ENCODE results near the gene ITIH5. TPM values are rescaled to one million over a fixed set of nuclear protein-coding genes. Genes with fewer than 3 reads are reported as not detected.
A peak's percentile ranks its signal among the peaks of the same experiment; 100 is the strongest.

Gene ITIH5
- total RNA-seq, 1 donor from 2014 or later, result 3.4 TPM

GRCh38 chr10:7541137-7542087, 125.4 kb downstream of the ITIH5 start:
- H3K4me3 Mint-ChIP-seq (ENCODE audit: unreplicated experiment), result no peak overlapping the region
- DNase-seq (ENCODE audit: low spot score), result no peak
- H3K27ac Mint-ChIP-seq (ENCODE audit: unreplicated experiment), result peak overlapping the region; percentile 90
- H3K36me3 Mint-ChIP-seq (ENCODE audit: low read depth), result no peaks in the 10 kb centered on the region
- peaks cover 16% of the 10 kb centered on the region for H3K4me1 Mint-ChIP-seq (ENCODE audit: low read depth)
- H3K9me3 Mint-ChIP-seq (ENCODE audit: low read depth), result peaks cover 6% of the 10 kb centered on the region
- TF ChIP-seq CTCF (IDR thresholded peaks at IDR 0.05), result no peak
- peaks cover 2% of the 10 kb centered on the region for H3K27me3 Mint-ChIP-seq (ENCODE audit: low read depth)

- Mint-ChIP-seq H3K36me3 (ENCODE audit: low read depth) (no peaks in the 10 kb centered on the region), H3K27me3 (ENCODE audit: low read depth) (peaks cover 2% of the 10 kb centered on the region), H3K9me3 (ENCODE audit: low read depth) (peaks cover 6% of the 10 kb centered on the region), H3K27ac (ENCODE audit: unreplicated experiment) (no peak overlapping the region), H3K4me3 (ENCODE audit: unreplicated experiment) (no peak overlapping the region), H3K4me1 (ENCODE audit: low read depth) (peaks cover 20% of the 10 kb centered on the region)
- DNase-seq (ENCODE audit: low spot score), result no peak
- TF ChIP-seq CTCF (IDR thresholded peaks at IDR 0.05), result no peak
Observed at GRCh38 chr10:7538970-7539654, 127.7 kb downstream of the ITIH5 start.

- H3K36me3 Mint-ChIP-seq (ENCODE audit: low read depth), result no peaks in the 10 kb centered on the region
Observed at GRCh38 chr10:7537126-7537525, 129.6 kb downstream of the ITIH5 start.

GRCh38 chr10:7534480-7534852, 132.3 kb downstream of the ITIH5 start:
- peaks cover 18% of the 10 kb centered on the region for H3K4me1 Mint-ChIP-seq (ENCODE audit: low read depth)
- H3K36me3 Mint-ChIP-seq (ENCODE audit: low read depth), result no peaks in the 10 kb centered on the region
- no peak for DNase-seq (ENCODE audit: low spot score)
- no peak overlapping the region for H3K4me3 Mint-ChIP-seq (ENCODE audit: unreplicated experiment)
- peak overlapping the region; percentile 52 for H3K27ac Mint-ChIP-seq (ENCODE audit: unreplicated experiment)
- peaks cover 6% of the 10 kb centered on the region for H3K9me3 Mint-ChIP-seq (ENCODE audit: low read depth)
- no peak for TF ChIP-seq CTCF (IDR thresholded peaks at IDR 0.05)
- H3K27me3 Mint-ChIP-seq (ENCODE audit: low read depth), result peaks cover 22% of the 10 kb centered on the region

More at GRCh38 chr10:7537126-7537525, 129.6 kb downstream of the ITIH5 start:
- peaks cover 6% of the 10 kb centered on the region for H3K9me3 Mint-ChIP-seq (ENCODE audit: low read depth)
- H3K4me1 Mint-ChIP-seq (ENCODE audit: low read depth), result peaks cover 32% of the 10 kb centered on the region
- no peak for DNase-seq (ENCODE audit: low spot score)
- H3K27ac Mint-ChIP-seq (ENCODE audit: unreplicated experiment), result no peak overlapping the region
- H3K4me3 Mint-ChIP-seq (ENCODE audit: unreplicated experiment), result no peak overlapping the region
- H3K27me3 Mint-ChIP-seq (ENCODE audit: low read depth), result peaks cover 11% of the 10 kb centered on the region
- TF ChIP-seq CTCF (IDR thresholded peaks at IDR 0.05), result no peak

GRCh38 chr10:7533657-7534479, 132.9 kb downstream of the ITIH5 start:
- Mint-ChIP-seq H3K4me1 (ENCODE audit: low read depth) (peaks cover 18% of the 10 kb centered on the region), H3K4me3 (ENCODE audit: unreplicated experiment) (no peak overlapping the region), H3K36me3 (ENCODE audit: low read depth) (no peaks in the 10 kb centered on the region), H3K9me3 (ENCODE audit: low read depth) (peaks cover 6% of the 10 kb centered on the region), H3K27ac (ENCODE audit: unreplicated experiment) (no peak overlapping the region), H3K27me3 (ENCODE audit: low read depth) (peaks cover 25% of the 10 kb centered on the region)
- no peak for TF ChIP-seq CTCF (IDR thresholded peaks at IDR 0.05)
- no peak for DNase-seq (ENCODE audit: low spot score)
